ENCODE results near the gene MYADML2.
A peak's percentile ranks its signal among the peaks of the same experiment; 100 is the strongest.

Gene MYADML2

GRCh38 chr17:81931557-81932332 is 15.3 kb downstream of the MYADML2 start:
- no peak overlapping the region for H2AK5ac ChIP-seq (ENCODE audit: low read length)
- no CpG with 5 or more reads among the region's 15 CpGs for WGBS (ENCODE audit: extremely low coverage, insufficient coverage, low lambda C conversion rate)
- no peak overlapping the region for H3K9ac ChIP-seq (ENCODE audit: low read length)
- H3K79me2 ChIP-seq (ENCODE audit: control insufficient read depth, insufficient read depth, low read length): peaks cover 12% of the 10 kb centered on the region
- no peak overlapping the region for H3K4me2 ChIP-seq (ENCODE audit: low read length)
- no peak overlapping the region for H3K4ac ChIP-seq (ENCODE audit: low read depth, low read length)
- no peak overlapping the region for H4K8ac ChIP-seq (ENCODE audit: low read depth, low read length)
- no peak overlapping the region for H3K18ac ChIP-seq (ENCODE audit: low read length)
- DNase-seq: no peak
- no peak overlapping the region for H2BK5ac ChIP-seq (ENCODE audit: low read length)
- H3K56ac ChIP-seq (ENCODE audit: low read length): no peak overlapping the region
- peaks cover 8% of the 10 kb centered on the region for H3K79me1 ChIP-seq (ENCODE audit: low read length)
- no peak overlapping the region for H2BK120ac ChIP-seq (ENCODE audit: low read depth, low read length)
- H3K36me3 ChIP-seq (ENCODE audit: control insufficient read depth, insufficient read depth, low read length): peaks cover 2% of the 10 kb centered on the region
- H4K5ac ChIP-seq (ENCODE audit: low read length): no peak overlapping the region
- no peak overlapping the region for H2BK15ac ChIP-seq (replicated peaks; ENCODE audit: low read depth)
- no peak overlapping the region for H3K4me3 ChIP-seq (ENCODE audit: low read length)
- no peaks in the 10 kb centered on the region for H3K27me3 ChIP-seq (ENCODE audit: insufficient read depth, low read length, poor library complexity)
- H3K27ac ChIP-seq (ENCODE audit: low read depth, low read length): no peak overlapping the region
- H3K4me1 ChIP-seq (ENCODE audit: control insufficient read depth, low read depth, low read length): no peaks in the 10 kb centered on the region
- no peak overlapping the region for H3K23ac ChIP-seq (ENCODE audit: low read length)

DNA sequence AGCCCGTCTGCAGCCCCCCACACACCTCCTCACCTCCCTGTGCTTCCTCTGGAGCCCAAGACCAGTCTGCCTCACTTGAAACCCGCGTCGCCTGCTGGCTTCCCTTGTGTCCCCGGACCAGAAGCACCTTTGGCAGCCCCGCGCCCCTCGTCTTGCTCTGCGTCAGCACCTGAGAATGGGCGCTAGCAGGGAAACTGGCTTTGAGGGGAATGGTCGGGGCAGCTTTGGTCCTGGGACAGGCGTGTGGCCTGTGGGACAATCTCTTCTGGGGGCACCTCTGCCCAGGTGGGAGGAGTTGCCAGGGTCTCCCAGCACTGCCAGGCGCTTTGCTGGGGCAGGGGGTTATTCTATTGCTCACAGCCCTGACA is 15.9 kb downstream of the MYADML2 start:
- WGBS (ENCODE audit: extremely low coverage, insufficient coverage, low lambda C conversion rate): no CpG with 5 or more reads among the region's 13 CpGs
- DNase-seq: no peak
- Histone ChIP-seq H3K36me3 (ENCODE audit: control insufficient read depth, insufficient read depth, low read length) (peaks cover 2% of the 10 kb centered on the region), H2BK120ac (ENCODE audit: low read depth, low read length) (no peak overlapping the region), H3K23ac (ENCODE audit: low read length) (no peak overlapping the region), H3K79me1 (ENCODE audit: low read length) (peaks cover 6% of the 10 kb centered on the region), H4K8ac (ENCODE audit: low read depth, low read length) (no peak overlapping the region), H3K4me2 (ENCODE audit: low read length) (no peak overlapping the region), H3K79me2 (ENCODE audit: control insufficient read depth, insufficient read depth, low read length) (peaks cover 15% of the 10 kb centered on the region), H3K56ac (ENCODE audit: low read length) (no peak overlapping the region), H4K5ac (ENCODE audit: low read length) (no peak overlapping the region), H3K18ac (ENCODE audit: low read length) (no peak overlapping the region), H3K4me3 (ENCODE audit: low read length) (no peak overlapping the region), H2AK5ac (ENCODE audit: low read length) (no peak overlapping the region), H3K9ac (ENCODE audit: low read length) (no peak overlapping the region), H3K4me1 (ENCODE audit: control insufficient read depth, low read depth, low read length) (peaks cover 1% of the 10 kb centered on the region), H2BK5ac (ENCODE audit: low read length) (no peak overlapping the region), H3K27me3 (ENCODE audit: insufficient read depth, low read length, poor library complexity) (no peaks in the 10 kb centered on the region), H3K27ac (ENCODE audit: low read depth, low read length) (no peak overlapping the region), H3K4ac (ENCODE audit: low read depth, low read length) (no peak overlapping the region), H2BK15ac (replicated peaks; ENCODE audit: low read depth) (no peak overlapping the region)

- Histone ChIP-seq H2AK5ac (ENCODE audit: low read length) (no peak overlapping the region), H3K4me3 (ENCODE audit: low read length) (no peak overlapping the region), H3K27ac (ENCODE audit: low read depth, low read length) (no peak overlapping the region), H3K36me3 (ENCODE audit: control insufficient read depth, insufficient read depth, low read length) (peaks cover 2% of the 10 kb centered on the region), H3K79me1 (ENCODE audit: low read length) (peaks cover 3% of the 10 kb centered on the region), H4K8ac (ENCODE audit: low read depth, low read length) (no peak overlapping the region), H3K27me3 (ENCODE audit: insufficient read depth, low read length, poor library complexity) (no peaks in the 10 kb centered on the region), H3K56ac (ENCODE audit: low read length) (no peak overlapping the region), H3K4ac (ENCODE audit: low read depth, low read length) (no peak overlapping the region), H3K4me2 (ENCODE audit: low read length) (no peak overlapping the region), H3K18ac (ENCODE audit: low read length) (no peak overlapping the region), H3K79me2 (ENCODE audit: control insufficient read depth, insufficient read depth, low read length) (peaks cover 15% of the 10 kb centered on the region), H3K9ac (ENCODE audit: low read length) (no peak overlapping the region), H2BK120ac (ENCODE audit: low read depth, low read length) (no peak overlapping the region), H3K4me1 (ENCODE audit: control insufficient read depth, low read depth, low read length) (peaks cover 3% of the 10 kb centered on the region), H2BK15ac (replicated peaks; ENCODE audit: low read depth) (no peak overlapping the region), H2BK5ac (ENCODE audit: low read length) (no peak overlapping the region), H4K5ac (ENCODE audit: low read length) (no peak overlapping the region), H3K23ac (ENCODE audit: low read length) (no peak overlapping the region)
- DNase-seq: no peak
- no CpG with 5 or more reads among the region's 20 CpGs for WGBS (ENCODE audit: extremely low coverage, insufficient coverage, low lambda C conversion rate)
These were observed 16.6 kb downstream of the MYADML2 start for GRCh38 chr17:81930142-81931125.

- peaks cover 24% of the 10 kb centered on the region for H3K79me2 ChIP-seq (ENCODE audit: control insufficient read depth, insufficient read depth, low read length)
- no CpG with 5 or more reads among the region's 31 CpGs for WGBS (ENCODE audit: extremely low coverage, insufficient coverage, low lambda C conversion rate)
- H3K56ac ChIP-seq (ENCODE audit: low read length): no peak overlapping the region
- no peak overlapping the region for H3K4ac ChIP-seq (ENCODE audit: low read depth, low read length)
- DNase-seq: no peak
- H4K5ac ChIP-seq (ENCODE audit: low read length): no peak overlapping the region
- peaks cover 6% of the 10 kb centered on the region for H3K79me1 ChIP-seq (ENCODE audit: low read length)
- peaks cover 10% of the 10 kb centered on the region for H3K4me1 ChIP-seq (ENCODE audit: control insufficient read depth, low read depth, low read length)
- H2BK120ac ChIP-seq (ENCODE audit: low read depth, low read length): no peak overlapping the region
- no peak overlapping the region for H3K27ac ChIP-seq (ENCODE audit: low read depth, low read length)
- no peak overlapping the region for H3K23ac ChIP-seq (ENCODE audit: low read length)
- no peak overlapping the region for H3K4me2 ChIP-seq (ENCODE audit: low read length)
- peaks cover 2% of the 10 kb centered on the region for H3K36me3 ChIP-seq (ENCODE audit: control insufficient read depth, insufficient read depth, low read length)
- no peak overlapping the region for H3K4me3 ChIP-seq (ENCODE audit: low read length)
- H4K8ac ChIP-seq (ENCODE audit: low read depth, low read length): no peak overlapping the region
- no peak overlapping the region for H3K18ac ChIP-seq (ENCODE audit: low read length)
- H2AK5ac ChIP-seq (ENCODE audit: low read length): no peak overlapping the region
- no peaks in the 10 kb centered on the region for H3K27me3 ChIP-seq (ENCODE audit: insufficient read depth, low read length, poor library complexity)
- H3K9ac ChIP-seq (ENCODE audit: low read length): peak overlapping the region; percentile 69
- no peak overlapping the region for H2BK5ac ChIP-seq (ENCODE audit: low read length)
- H2BK15ac ChIP-seq (replicated peaks; ENCODE audit: low read depth): no peak overlapping the region
These were observed 17.5 kb downstream of the MYADML2 start for GRCh38 chr17:81929253-81930141.

- peaks cover 18% of the 10 kb centered on the region for H3K4me1 ChIP-seq (ENCODE audit: control insufficient read depth, low read depth, low read length)
- no peak overlapping the region for H2BK15ac ChIP-seq (replicated peaks; ENCODE audit: low read depth)
- H3K4me2 ChIP-seq (ENCODE audit: low read length): peak overlapping the region; percentile 65
- no peak overlapping the region for H2BK120ac ChIP-seq (ENCODE audit: low read depth, low read length)
- no peak overlapping the region for H4K8ac ChIP-seq (ENCODE audit: low read depth, low read length)
- no peak overlapping the region for H3K27ac ChIP-seq (ENCODE audit: low read depth, low read length)
- peak overlapping the region; percentile 32 for H3K23ac ChIP-seq (ENCODE audit: low read length)
- H3K18ac ChIP-seq (ENCODE audit: low read length): peak overlapping the region; percentile 34
- H3K36me3 ChIP-seq (ENCODE audit: control insufficient read depth, insufficient read depth, low read length): peaks cover 2% of the 10 kb centered on the region
- no peak overlapping the region for H2BK5ac ChIP-seq (ENCODE audit: low read length)
- DNase-seq: peak; percentile 27
- H3K9ac ChIP-seq (ENCODE audit: low read length): peak overlapping the region; percentile 69
- WGBS (ENCODE audit: extremely low coverage, insufficient coverage, low lambda C conversion rate): no CpG with 5 or more reads among the region's 44 CpGs
- peak overlapping the region; percentile 29 for H3K4ac ChIP-seq (ENCODE audit: low read depth, low read length)
- H3K4me3 ChIP-seq (ENCODE audit: low read length): peak overlapping the region; percentile 58
- no peak overlapping the region for H2AK5ac ChIP-seq (ENCODE audit: low read length)
- peaks cover 32% of the 10 kb centered on the region for H3K79me2 ChIP-seq (ENCODE audit: control insufficient read depth, insufficient read depth, low read length)
- no peaks in the 10 kb centered on the region for H3K27me3 ChIP-seq (ENCODE audit: insufficient read depth, low read length, poor library complexity)
- peak overlapping the region; percentile 86 for H3K56ac ChIP-seq (ENCODE audit: low read length)
- H4K5ac ChIP-seq (ENCODE audit: low read length): no peak overlapping the region
- H3K79me1 ChIP-seq (ENCODE audit: low read length): peaks cover 6% of the 10 kb centered on the region
These were observed 18.3 kb downstream of the MYADML2 start for GRCh38 chr17:81928544-81929252.
